ENCODE results near the gene DOCK8.
A peak's percentile ranks its signal among the peaks of the same experiment; 100 is the strongest.

The DOCK8 gene

DNA sequence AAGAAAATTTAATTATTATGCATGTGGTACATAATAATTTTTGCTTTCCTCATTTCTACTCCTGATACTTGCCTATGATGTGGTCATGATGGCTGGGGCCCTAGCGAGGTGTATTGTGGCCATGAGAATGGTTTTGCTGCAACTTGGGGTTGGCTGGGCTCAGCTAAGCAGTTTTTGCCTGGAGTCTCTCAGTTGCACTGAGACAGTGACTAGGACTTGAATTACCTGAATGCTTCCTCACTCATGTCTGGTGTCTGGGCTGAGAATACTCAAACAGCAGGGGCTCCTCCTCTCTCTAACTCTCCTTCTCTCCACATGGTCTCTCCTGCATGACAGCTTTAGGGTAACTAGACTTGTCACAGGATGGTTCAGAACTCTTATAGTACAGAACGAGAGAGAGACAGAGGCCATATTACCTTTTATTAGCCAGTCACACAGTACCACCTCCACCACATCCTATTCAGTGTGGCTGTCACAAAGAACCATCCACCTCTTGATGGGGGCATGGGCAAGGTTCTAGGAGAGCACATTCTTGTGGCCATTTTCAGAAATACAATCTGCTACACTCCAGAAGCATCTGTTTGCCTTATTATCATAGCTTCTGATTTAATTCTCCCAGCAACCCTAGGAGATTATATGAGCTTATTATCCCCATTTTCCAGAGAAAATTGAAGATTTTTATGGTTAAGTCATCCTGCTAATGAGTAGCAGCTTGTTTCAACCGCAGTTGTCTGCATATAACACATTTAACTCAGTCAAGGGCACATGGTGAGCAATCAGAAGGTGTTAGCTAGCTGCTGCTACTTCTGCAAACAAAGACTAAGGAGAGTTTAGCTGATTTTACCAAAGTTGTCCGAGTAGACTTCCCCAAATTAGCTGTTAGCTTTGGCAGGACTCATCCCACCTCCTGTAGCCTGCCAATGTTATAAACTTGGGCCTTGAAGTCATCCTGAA, 245.1 kb downstream of the DOCK8 start:
- no peak for DNase-seq (ENCODE audit: low read depth)

DNA sequence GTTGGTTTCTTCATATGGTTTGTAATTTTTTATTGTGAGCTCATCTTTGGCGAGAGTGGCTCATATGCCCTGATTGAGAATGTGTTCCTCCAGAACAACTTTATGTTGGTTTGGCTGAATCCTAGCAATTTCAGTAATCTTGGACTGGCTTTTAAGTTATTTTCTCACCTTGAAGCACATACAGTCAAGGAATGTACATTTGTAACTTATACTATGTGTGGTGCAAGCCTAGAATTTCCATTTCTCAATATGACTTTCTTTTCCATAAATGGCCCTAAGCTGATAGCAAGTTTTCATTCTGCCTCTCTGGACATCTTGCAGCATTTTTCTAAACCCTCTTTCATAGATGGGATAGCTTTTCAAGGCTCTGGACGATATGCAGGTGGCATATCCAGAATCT, 247.5 kb downstream of the DOCK8 start:
- no peak for DNase-seq (ENCODE audit: low read depth)

DNA sequence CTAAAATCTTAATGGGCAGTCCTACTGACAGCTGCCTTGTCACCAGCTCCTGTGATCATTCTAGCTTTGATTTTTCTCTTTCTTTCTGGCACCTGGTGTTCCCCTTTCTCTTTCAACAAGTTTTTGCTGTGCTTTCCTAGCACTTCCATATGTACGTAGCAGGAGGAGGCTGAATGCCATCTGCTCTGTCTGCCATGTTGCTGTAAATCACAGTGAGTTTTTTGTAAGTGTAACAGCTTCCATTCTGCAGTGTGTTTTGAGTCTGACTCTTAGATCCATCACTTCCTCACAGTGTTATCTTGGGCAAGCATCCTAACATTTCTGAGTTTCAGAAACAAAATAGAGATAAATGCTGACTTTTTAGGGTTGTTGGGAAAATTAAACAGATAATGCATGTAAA, 247.9 kb downstream of the DOCK8 start:
- no peak for DNase-seq (ENCODE audit: low read depth)

DNA sequence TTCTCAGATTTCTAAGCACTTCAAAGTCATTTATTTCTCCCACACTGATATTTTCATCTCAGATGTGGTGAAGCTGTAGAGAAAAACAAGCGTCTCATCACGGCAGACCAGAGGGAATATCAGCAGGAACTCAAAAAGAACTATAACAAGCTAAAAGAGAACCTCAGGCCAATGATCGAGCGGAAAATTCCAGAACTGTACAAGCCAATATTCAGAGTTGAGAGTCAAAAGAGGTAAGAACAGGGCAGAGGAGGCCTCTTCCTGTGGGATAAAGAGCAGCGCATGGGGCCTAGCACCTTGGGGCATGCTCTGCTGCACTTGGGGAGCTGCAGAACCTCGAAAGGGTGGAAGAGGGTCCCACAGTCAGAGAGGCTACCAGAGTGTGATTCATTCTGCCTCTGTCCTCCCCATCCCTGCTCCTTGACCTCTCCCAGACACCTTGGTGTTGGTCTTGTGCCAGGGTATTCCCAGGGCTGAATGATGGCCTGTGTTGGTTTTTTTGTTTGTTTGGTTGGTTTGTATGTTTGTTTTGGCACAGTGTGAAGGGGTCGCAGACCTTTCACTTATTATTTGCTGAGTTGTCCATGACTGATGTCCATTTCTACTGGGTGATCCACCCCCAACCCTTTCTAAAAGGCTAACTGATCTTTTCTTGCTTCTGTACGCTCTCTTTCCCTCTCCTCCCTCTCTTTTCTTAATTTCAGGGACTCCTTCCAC, 248.9 kb downstream of the DOCK8 start:
- no peak for DNase-seq (ENCODE audit: low read depth)

DNA sequence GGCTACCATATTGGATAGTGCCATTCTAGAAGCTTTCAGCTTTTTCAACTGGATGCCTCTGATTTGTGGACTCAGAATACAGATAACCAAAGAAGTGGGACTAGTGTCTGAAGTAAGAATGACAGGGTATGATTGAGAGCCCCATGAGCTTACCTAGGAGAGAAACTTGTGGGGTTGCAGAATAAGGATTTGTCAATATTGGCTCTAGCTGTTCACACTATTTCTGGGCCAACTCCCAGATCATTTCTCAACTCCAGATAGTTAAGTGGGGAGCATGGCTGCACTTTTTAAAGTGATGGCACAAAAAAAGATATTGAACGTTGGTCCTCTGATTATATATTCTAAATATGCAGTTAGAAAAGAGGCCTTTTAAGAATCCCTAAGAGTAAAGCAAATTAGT, 252.1 kb downstream of the DOCK8 start:
- no peak for DNase-seq (ENCODE audit: low read depth)

DNA sequence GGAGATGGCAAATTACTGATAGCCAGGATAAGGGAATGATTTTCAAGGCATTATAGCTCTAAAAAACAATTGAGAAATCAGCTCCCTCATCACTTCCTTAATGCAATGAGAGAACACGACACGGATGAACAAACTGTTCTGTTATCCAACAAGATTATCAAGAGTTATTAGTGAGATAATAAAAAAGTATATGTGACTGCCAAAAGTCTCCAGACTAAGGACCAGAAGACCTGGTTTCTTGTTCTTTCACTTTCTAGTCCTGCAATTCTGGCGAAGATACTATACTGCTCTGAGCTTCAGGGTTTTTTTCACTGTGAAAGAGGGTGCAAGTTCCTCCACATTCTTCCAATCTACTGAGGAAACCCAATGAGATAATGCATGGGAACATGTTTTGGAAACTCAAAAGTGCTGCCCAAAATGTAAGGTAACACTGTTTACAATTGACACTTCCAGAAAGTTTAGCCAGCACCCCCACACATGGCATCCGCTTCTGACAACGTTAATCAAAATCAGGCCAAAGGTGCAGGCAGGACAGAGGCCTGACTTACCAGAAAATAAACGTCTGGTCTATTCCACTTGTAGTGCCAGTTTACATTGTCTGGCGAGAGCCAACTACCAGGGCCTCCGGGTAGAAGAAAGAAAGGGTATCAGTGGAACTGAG, 254.2 kb downstream of the DOCK8 start:
- DNase-seq (ENCODE audit: low read depth) = no peak

DNA sequence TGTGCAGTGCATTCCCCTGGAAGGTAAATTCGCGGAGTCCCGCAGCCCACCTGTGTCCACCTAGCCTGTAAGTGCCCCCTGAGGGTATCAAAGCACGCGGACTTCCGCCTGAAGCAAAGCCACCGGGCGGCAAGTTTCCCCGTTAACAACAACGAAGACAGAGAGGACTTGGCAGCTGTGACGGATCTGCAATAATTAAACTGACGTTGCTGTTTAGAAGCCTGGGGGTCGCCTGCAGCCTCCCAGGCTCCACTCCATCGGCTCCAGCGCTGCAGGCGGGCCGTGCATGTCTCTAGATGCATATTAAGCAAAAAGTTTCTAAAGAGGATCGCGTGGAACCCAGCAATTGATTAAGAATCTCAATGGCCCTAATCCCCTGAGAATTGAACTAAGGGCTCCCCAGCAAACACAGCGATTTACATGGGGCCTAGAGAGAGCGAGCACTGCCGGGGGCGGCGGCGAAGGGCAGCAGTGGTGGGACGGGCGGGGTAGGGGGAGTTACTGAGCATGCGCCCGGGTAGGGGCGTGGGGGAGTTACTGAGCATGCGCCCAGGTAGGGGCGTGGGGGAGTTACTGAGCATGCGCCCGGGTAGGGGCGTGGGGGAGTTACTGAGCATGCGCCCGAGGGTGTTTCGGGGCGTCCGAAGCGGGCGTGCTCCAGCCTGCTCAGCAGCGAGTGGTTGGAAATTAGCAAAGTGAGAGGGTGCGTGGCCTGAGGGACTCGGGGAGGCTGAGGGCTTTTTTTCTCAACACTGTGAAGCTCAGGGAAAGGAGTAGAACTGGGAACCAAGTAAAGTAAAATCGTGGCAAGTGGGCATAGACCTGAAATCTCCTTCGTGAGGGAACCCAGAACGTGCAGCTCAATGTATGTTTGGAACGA, 255.2 kb downstream of the DOCK8 start:
- peak; percentile 76 for DNase-seq (ENCODE audit: low read depth)

DNA sequence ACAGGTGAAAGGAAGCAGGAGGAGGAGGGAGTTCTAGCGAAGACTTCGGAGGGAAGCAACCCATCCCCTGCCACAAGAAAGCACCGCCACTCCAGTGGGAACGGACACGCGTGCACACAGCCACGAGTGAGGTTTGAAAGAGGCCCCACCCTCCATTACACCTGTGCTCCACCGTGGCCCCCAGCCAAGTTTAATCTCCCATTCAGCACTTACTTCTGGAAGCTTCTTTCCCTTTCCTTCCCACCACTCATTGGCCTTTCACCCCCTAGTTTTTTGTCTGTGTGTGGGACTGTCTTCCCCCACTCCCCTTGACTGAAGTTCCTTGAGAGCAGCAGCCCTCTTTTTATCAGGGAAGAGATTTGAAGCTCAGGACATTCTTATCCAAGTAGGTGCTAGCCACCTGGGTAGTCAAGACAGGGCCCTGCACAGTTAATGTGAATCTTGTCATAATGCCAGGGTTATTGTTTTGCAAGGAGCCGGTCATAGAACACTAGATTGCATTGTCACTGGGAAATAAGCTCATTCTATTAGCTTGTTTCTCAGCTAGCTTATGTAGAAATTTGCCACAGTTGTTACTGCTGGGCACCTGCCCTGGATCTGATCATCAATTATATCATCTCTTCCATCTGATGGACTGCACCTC, 256.0 kb downstream of the DOCK8 start:
- no peak for DNase-seq (ENCODE audit: low read depth)

DNA sequence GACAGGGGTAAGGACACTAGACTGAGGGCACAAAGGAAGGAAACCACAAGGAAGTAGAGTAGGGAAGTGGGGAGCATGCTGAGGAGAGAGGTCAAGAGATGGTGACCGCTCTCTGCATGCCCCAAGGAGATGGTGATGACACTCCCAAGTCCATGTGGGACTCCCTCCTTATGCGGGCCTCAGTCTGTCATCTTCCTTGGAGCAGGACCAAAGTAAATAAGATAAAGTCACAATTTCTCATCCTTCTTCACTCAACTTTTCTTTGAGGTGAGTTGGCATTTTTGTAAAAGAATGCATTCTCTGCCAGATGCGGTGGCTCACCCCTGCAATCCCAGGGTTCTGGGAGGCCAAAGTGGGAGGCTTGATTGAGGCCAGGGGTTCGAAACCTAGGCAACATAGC, 256.7 kb downstream of the DOCK8 start:
- DNase-seq (ENCODE audit: low read depth) = no peak

DNA sequence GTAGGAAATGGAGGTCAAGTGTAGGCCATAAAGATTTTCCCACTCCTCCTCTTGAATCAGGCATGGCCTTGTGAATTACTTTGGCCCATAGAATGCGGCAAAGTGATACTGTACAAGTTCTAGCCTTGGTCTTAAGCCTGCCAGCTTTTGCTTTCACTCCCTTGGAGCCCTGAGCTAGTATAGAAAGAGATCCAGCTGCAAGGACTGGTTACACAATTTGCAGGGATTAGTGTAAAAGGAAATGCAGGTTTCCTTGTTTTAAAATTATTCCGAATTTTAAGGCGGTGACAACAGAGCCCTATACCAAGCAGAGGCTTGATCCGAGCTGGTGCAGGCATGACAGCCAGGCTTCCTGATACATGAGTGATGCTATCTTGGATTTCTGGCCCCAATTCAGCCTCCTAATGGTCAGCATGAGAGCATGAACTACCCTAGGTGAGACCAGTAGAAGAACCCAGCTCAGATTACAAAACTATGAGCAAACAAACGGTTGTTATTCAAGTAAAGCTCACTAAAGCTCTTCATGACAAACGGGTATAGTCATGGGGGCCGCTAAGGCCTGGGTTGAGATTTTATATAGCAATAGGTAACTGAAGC, 257.9 kb downstream of the DOCK8 start:
- no peak for DNase-seq (ENCODE audit: low read depth)

DNA sequence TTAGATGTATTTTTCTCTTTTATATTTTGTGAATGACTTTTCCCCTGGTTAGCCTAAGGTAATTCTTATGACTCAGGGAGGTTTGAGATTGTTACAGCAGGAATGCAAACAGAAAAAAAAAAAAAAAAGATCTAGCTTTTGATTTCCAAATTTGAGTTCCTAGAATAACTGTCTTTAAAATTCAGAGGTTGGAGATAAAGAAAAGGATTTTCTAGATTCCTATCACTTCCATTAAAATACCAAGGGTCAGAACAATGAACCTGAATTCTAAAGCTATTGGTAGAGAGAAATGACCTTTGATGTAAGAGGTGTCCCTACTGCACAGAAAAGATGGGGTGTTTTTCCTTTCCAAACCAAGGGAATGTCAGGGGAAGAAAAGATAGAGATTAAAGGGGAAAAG, 262.5 kb downstream of the DOCK8 start:
- DNase-seq (ENCODE audit: low read depth) = no peak

DNA sequence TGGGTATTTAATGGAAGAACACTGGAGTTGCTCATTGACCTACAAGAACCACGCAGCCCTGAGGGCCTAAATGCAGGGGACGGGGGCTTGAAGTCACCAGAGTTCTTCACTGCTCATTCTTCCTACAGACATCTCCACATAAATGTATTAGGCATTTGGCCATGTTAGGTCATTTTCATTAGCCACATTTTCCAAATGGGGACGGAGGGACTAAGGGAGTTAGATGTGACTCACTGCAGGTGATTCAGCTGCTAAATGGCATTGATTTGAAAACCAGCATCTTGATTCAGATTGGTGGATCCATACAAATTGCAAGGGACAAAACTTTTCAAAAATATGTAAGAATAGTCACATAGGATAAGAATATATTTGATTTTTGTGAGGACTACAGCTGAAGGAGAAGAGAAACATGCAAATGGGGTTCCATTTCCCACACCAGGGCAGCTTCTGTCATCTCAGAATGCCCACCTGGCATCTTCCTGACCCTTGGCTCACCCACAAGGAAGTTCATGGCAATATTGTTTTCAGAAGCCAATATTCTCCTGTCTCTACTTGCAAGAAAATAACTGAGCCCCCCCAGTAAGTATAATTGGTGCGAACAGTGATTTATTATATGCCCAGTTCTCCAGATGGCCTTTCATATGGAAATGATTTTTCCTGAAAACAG, 264.8 kb downstream of the DOCK8 start:
- no peak for DNase-seq (ENCODE audit: low read depth)

DNA sequence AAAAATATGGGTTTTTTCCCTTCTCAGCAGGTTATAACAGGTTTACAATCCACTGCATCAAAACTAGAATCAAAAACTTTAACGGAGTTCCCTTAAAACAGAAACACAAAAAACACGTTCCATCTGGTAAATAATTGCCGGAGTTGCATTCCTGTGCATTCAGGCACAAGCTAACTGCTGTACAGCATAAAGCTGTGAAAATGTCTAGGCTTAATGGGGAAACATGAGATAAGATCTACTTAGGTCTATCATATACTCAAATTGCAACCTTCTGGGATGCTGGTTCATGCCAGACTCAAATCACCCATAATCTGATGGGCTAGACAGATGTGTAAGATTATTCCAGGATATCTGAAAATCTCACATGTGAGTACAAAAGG, 265.3 kb downstream of the DOCK8 start:
- no peak for DNase-seq (ENCODE audit: low read depth)

DNA sequence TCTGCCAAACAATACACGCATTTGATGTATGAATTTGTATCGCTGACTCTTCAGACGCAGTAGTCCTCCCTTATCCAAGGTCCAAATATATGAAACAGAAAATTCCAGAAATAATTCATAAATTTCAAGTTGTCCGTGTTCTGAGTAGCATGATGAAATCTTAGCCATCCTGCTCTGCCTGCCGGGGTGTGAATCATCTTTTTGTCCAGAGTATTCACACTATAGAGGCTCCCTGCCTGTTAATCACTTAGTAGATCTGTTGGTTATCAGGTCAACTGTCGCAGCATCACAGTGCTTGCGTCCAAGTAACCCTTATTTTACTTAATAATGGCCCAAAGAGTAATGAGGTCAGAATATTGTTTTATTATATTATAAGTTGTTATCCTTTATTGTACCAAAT, 268.1 kb downstream of the DOCK8 start:
- no peak for DNase-seq (ENCODE audit: low read depth)

DNA sequence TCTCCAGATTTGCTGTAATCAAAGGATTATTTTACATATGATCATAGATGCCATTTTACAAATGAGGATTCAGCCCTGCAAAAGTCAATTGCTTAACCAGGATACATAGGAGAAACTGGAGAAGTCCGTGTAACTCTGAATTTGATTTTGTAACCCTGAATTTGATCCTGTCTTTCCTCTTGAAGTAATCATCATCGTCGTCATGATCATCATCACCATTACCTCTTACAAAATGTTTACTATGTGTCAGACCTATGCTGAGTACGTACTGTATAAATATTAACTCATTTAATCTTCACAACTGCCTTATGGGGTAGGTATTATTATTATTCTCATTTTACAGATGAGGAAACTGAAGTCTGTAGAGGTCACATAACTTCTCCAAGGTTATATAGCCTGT, 271.5 kb downstream of the DOCK8 start:
- no peak for DNase-seq (ENCODE audit: low read depth)

DNA sequence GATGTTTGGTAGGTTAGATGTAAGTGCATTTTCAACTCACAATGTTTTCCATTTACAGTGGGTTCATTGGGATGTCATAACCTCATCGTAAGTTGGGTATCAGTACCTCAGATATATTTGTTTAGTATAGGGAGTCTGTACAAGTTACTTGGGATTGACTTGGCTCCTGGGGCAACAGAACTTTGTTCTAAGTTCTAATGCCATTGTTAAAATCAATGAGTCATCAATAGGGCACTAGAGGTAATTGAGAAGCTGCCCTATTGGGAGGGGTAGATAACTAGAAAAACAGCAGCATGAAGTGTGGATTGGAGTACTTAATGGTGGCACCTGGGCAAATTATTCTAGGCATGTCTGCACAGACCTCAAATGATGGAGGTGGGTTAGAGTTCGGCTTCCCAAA, 272.8 kb downstream of the DOCK8 start:
- DNase-seq (ENCODE audit: low read depth) = no peak

DNA sequence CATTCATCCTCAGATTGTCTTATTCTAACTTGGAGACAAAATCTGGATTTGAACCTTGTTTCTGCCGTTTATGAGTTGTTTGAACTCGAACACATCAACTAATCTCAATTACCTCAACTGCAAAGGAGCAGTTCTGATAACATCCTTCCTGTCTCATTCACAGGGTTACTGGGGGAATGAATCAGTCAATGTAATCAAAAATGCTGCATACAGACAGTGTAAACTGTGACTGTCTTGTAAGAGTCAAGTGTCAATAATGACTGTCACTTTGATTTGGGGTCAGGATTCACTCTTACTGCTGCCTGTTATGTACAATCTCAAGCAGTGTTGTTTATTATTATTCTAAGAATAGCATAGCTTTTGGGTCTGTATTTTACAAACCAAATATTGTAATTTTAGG, 273.8 kb downstream of the DOCK8 start:
- DNase-seq (ENCODE audit: low read depth) = no peak

DNA sequence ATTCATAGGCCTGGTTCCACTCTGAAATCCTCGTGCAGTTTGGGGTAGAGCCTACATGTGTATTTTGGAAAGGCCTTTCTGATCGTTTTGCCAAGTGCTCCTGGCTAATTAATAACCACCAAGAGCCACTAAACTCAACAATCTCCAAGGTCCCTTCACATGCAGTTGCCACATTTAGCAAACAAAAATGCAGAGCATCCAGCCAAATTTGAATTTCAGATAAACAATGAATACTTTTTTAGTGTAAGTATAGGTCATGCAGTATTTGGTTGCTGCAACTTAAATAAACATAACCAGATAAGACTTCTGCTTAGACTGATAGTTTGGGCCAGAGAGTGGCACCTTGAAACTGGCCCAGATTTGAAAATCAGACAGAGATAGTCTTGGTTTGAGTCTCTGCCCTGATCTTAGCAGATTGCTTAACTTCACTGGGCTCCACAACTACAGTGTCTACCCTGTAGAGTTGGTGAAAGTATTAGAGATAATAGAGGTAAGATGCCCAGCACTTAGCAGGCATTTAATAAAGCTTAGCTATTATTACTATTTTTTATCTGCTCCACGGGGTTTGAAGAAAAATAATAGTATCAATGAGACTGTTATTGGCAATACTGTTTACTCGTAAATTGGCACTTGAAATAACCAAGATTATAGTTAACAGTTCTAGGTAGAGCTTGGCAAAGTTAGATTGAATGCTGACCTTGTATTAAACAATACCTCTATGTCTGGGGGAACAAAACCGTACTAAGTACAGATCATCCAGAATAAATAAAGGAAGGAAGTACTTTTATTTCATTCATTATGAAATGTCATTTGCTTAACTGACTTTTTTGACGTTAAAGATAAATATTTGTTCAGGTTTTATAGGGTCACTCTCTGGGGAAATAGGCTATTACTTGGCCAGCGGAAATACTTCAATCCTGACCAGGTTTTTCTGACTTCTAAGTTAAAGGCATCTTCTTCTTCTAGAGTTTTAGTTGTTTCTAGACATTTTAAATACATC, 274.8 kb downstream of the DOCK8 start:
- no peak for DNase-seq (ENCODE audit: low read depth)

DNA sequence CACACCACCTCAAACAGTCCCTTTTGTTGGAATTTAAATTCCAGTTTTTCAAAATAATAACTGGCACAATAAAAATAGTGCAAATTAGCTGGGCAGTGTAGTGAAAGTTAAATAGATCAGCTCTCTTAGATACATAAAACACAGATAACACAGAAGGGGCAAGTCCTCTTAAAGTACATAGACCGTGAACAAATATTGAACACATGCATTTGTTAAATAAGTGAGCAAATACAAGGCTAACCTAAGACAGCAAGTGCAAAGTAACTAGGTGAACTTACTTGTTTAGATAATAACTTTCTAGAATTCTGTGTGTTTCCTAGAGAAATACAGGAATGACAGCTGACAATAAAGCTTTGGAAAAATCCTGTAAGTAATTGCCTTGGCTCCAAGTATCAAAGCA, 280.1 kb downstream of the DOCK8 start:
- no peak for DNase-seq (ENCODE audit: low read depth)

Data from EH (cell line).